GM23338 (cell line): ENCODE measurements around the gene SPATS2. TPM values are rescaled to one million over a fixed set of nuclear protein-coding genes. Genes with fewer than 3 reads are reported as not detected.

Experiments used
- ATAC-seq: fragments of 200-7000 bp; cut with Tn5 transposase; 3 replicates; pipeline ENCODE4 v1.9.1; 2020
- DNase-seq: peaks from one replicate; pipeline ENCODE4 v3.0.0-alpha.2; 2015; ENCODE audit warnings: low spot score
- H2AFZ ChIP-seq: fragments of 200-600 bp; sonication (generic); 2 replicates; pipeline ENCODE4 v1.8.0; 2016; ENCODE audit warnings: antibody characterized with exemption, mild to moderate bottlenecking, moderate library complexity
- H3F3A ChIP-seq: fragments of 200-600 bp; sonication (generic); replicated peaks from 2 replicates; pipeline ENCODE4 v1.8.0; 2017; ENCODE audit warnings: antibody characterized with exemption, mixed run types, low read depth
- H3K27ac ChIP-seq: fragments of 200-600 bp; sonication (generic); 2 replicates; pipeline ENCODE4 v1.6.1; 2016; ENCODE audit warnings: low read depth
- H3K27me3 ChIP-seq: fragments of 200-600 bp; sonication (generic); 2 replicates; pipeline ENCODE4 v1.8.0; 2016; ENCODE audit warnings: mild to moderate bottlenecking, mixed run types, moderate library complexity; ENCODE audit not compliant: insufficient read depth
- H3K36me3 ChIP-seq: fragments of 200-600 bp; sonication (generic); 2 replicates; pipeline ENCODE4 v1.8.0; 2016; ENCODE audit warnings: mild to moderate bottlenecking; ENCODE audit not compliant: insufficient read depth
- H3K4me1 ChIP-seq: fragments of 200-600 bp; sonication (generic); 2 replicates; pipeline ENCODE4 v1.8.0; 2016; ENCODE audit warnings: mild to moderate bottlenecking, moderate library complexity; ENCODE audit not compliant: insufficient read depth
- H3K4me2 ChIP-seq: fragments of 200-600 bp; sonication (generic); 2 replicates; pipeline ENCODE4 v1.7.1; 2017; ENCODE audit warnings: mixed run types
- H3K4me3 ChIP-seq: fragments of 200-600 bp; sonication (generic); 2 replicates; pipeline ENCODE4 v1.6.1; 2016; ENCODE audit warnings: mixed run types
- H3K79me2 ChIP-seq: fragments of 200-600 bp; sonication (generic); replicated peaks from 2 replicates; pipeline ENCODE4 v1.8.0; 2017; ENCODE audit warnings: mild to moderate bottlenecking; ENCODE audit not compliant: insufficient read depth
- H3K9me2 ChIP-seq: fragments of 200-600 bp; sonication (generic); 2 replicates; pipeline ENCODE4 v1.8.0; 2017; ENCODE audit not compliant: insufficient read depth
- H4K20me1 ChIP-seq: fragments of 200-600 bp; sonication (generic); replicated peaks from 2 replicates; pipeline ENCODE4 v1.8.0; 2017; ENCODE audit warnings: mild to moderate bottlenecking; ENCODE audit not compliant: insufficient read depth
- H3K27ac Mint-ChIP-seq: 2 replicates; pipeline ENCODE4 v1.8.0; 2020; ENCODE audit warnings: inconsistent platforms, mild to moderate bottlenecking, moderate library complexity, mixed read lengths
- H3K27me3 Mint-ChIP-seq: 3 replicates; pipeline ENCODE4 v1.8.0; 2022; ENCODE audit warnings: low read depth, mild to moderate bottlenecking, moderate library complexity, mixed read lengths, inconsistent platforms; ENCODE audit not compliant: insufficient read depth, poor library complexity
- H3K36me3 Mint-ChIP-seq: 3 replicates; pipeline ENCODE4 v1.8.0; 2021; ENCODE audit warnings: low read depth, mild to moderate bottlenecking, inconsistent platforms, moderate library complexity, mixed read lengths
- H3K4me1 Mint-ChIP-seq: 3 replicates; pipeline ENCODE4 v1.8.0; 2020; ENCODE audit warnings: mild to moderate bottlenecking, inconsistent platforms, mixed read lengths
- H3K4me3 Mint-ChIP-seq: 3 replicates; pipeline ENCODE4 v1.8.0; 2021; ENCODE audit warnings: moderate library complexity, mild to moderate bottlenecking, inconsistent platforms, mixed read lengths
- H3K9me3 Mint-ChIP-seq: 3 replicates; pipeline ENCODE4 v1.8.0; 2020; ENCODE audit warnings: moderate library complexity, mild to moderate bottlenecking, inconsistent platforms, mixed read lengths
- EZH2 ChIP-seq: fragments of 200-600 bp; sonication (generic); IDR thresholded peaks from one replicate; pipeline ENCODE4 v1.8.0; 2017; ENCODE audit warnings: antibody characterized with exemption, mild to moderate bottlenecking, low read depth; ENCODE audit not compliant: unreplicated experiment
- EZH2phosphoT487 ChIP-seq: fragments of 200-600 bp; sonication (generic); IDR thresholded peaks from one replicate; pipeline ENCODE4 v1.8.1; 2018; ENCODE audit warnings: antibody characterized with exemption; ENCODE audit not compliant: unreplicated experiment
- JUNB ChIP-seq: IDR thresholded peaks from one replicate; pipeline ENCODE4 v1.6.1; 2016; ENCODE audit warnings: antibody characterized with exemption; ENCODE audit not compliant: unreplicated experiment
- NANOG ChIP-seq: IDR thresholded peaks from 2 replicates; pipeline ENCODE4 v1.6.1; 2016; ENCODE audit warnings: antibody characterized with exemption, borderline replicate concordance
- POLR2AphosphoS5 ChIP-seq: IDR thresholded peaks from 2 replicates; pipeline ENCODE4 v1.6.1; 2016; ENCODE audit warnings: antibody characterized with exemption, low read depth
- STAT1 ChIP-seq: IDR thresholded peaks from one replicate; pipeline ENCODE4 v1.6.1; 2016; ENCODE audit warnings: antibody characterized with exemption; ENCODE audit not compliant: unreplicated experiment
- ZNF114 ChIP-seq: fragments of 250-450 bp; sonication (Bioruptor Pico); IDR thresholded peaks from 2 replicates; pipeline ENCODE4 v1.5.0; 2020; ENCODE audit warnings: mild to moderate bottlenecking, moderate library complexity
- ZNF331 ChIP-seq: fragments of 250-450 bp; sonication (Bioruptor Pico); IDR thresholded peaks from 2 replicates; pipeline ENCODE4 v1.5.0; 2020; ENCODE audit warnings: low read depth, mild to moderate bottlenecking, moderate library complexity
- polyA plus RNA-seq: library from polyadenylated mRNA; unstranded; fragments of >200 nt; fragmentation: Nextera tagmentation; extraction: Ambion mirVana; gene quantifications from 2 replicates; pipeline ENCODE4 v1.2.1, GENCODE V29; 2016
- total RNA-seq: library from RNA; depleted of rRNA; stranded (reverse); fragments of >200 nt; shearing (Covaris generic); gene quantifications from 2 replicates; pipeline ENCODE4 v1.2.3, GENCODE V29; 2014
- TF ChIP-seq, protein P1 (sequence below): IDR thresholded peaks from one replicate; pipeline ENCODE4 v1.6.1; 2018; ENCODE audit warnings: antibody characterized with exemption; ENCODE audit not compliant: unreplicated experiment
- TF ChIP-seq, protein P2 (sequence below), 2 experiments: fragments of 200-600 bp in 1 of 2; sonication (generic) in 1 of 2; conservative IDR thresholded peaks; 2 replicates each; pipeline versions ENCODE4 v1.5.1 to v1.6.1; 2016 to 2017; ENCODE audit warnings: antibody characterized with exemption in 2 of 2, low read depth in 2 of 2, mild to moderate bottlenecking in 2 of 2, moderate library complexity in 1 of 2
- TF ChIP-seq, protein P3 (sequence below): fragments of 250-450 bp; sonication (Bioruptor Pico); IDR thresholded peaks from 2 replicates; pipeline ENCODE4 v1.5.0; 2020; ENCODE audit warnings: mild to moderate bottlenecking, moderate library complexity

The SPATS2 gene
- total and polyA plus RNA-seq, 2 experiments from 2014 or later, result 20.6 to 61.0 TPM

DNA sequence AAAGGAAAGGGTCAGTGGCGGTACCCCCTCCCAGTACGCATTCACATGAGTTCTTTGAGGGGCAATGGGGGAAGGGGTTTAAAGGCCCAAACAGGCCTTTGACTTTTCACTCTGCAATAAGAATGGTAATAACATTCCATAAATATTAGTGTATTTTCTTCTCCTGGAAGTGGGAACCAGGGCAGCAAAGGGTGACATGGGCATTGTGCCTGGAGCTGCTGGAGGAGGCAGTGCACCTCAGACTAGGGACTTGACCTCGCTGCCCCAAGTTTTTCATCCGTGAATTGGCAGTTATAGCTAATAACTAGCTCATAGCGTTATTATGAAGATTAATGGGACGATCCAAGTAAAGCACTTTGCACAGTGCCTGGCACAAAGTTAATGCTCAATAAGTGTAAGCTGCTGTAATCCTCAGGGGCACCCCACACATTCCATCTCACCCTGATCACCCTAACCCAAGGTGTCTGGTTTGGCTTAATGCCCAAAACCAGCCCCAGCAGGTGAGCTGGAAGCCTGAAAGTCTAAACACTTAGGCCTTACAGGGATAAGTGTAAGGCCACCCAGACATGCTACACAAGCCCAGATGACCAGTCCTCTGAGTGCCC lies 168.8 kb downstream of the SPATS2 start:
- H3K79me2 ChIP-seq, result no peaks in the 10 kb centered on the region
- H3F3A ChIP-seq, result no peaks in the 10 kb centered on the region
- Mint-ChIP-seq H3K36me3 (no peaks in the 10 kb centered on the region; the same call in 2 of the 3 replicates), H3K9me3 (no peaks in the 10 kb centered on the region; the same call in 1 of the 3 replicates), H3K4me3 (no peak overlapping the region), H3K4me1 (peaks cover 22% of the 10 kb centered on the region), H3K27me3 (peaks cover 56% of the 10 kb centered on the region), H3K27ac (no peak overlapping the region)
- no peak for TF ChIP-seq EZH2phosphoT487
- TF ChIP-seq STAT1, result no peak
- TF ChIP-seq EZH2, result no peak
- TF ChIP-seq JUNB, result no peak
- no peak for TF ChIP-seq NANOG
- TF ChIP-seq ZNF331, result no peak
- TF ChIP-seq, protein P1, sequence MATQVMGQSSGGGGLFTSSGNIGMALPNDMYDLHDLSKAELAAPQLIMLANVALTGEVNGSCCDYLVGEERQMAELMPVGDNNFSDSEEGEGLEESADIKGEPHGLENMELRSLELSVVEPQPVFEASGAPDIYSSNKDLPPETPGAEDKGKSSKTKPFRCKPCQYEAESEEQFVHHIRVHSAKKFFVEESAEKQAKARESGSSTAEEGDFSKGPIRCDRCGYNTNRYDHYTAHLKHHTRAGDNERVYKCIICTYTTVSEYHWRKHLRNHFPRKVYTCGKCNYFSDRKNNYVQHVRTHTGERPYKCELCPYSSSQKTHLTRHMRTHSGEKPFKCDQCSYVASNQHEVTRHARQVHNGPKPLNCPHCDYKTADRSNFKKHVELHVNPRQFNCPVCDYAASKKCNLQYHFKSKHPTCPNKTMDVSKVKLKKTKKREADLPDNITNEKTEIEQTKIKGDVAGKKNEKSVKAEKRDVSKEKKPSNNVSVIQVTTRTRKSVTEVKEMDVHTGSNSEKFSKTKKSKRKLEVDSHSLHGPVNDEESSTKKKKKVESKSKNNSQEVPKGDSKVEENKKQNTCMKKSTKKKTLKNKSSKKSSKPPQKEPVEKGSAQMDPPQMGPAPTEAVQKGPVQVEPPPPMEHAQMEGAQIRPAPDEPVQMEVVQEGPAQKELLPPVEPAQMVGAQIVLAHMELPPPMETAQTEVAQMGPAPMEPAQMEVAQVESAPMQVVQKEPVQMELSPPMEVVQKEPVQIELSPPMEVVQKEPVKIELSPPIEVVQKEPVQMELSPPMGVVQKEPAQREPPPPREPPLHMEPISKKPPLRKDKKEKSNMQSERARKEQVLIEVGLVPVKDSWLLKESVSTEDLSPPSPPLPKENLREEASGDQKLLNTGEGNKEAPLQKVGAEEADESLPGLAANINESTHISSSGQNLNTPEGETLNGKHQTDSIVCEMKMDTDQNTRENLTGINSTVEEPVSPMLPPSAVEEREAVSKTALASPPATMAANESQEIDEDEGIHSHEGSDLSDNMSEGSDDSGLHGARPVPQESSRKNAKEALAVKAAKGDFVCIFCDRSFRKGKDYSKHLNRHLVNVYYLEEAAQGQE, result no peak
- TF ChIP-seq, protein P2, sequence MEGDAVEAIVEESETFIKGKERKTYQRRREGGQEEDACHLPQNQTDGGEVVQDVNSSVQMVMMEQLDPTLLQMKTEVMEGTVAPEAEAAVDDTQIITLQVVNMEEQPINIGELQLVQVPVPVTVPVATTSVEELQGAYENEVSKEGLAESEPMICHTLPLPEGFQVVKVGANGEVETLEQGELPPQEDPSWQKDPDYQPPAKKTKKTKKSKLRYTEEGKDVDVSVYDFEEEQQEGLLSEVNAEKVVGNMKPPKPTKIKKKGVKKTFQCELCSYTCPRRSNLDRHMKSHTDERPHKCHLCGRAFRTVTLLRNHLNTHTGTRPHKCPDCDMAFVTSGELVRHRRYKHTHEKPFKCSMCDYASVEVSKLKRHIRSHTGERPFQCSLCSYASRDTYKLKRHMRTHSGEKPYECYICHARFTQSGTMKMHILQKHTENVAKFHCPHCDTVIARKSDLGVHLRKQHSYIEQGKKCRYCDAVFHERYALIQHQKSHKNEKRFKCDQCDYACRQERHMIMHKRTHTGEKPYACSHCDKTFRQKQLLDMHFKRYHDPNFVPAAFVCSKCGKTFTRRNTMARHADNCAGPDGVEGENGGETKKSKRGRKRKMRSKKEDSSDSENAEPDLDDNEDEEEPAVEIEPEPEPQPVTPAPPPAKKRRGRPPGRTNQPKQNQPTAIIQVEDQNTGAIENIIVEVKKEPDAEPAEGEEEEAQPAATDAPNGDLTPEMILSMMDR (conservative IDR thresholded peaks at IDR 0.05; ENCODE audit: low read depth in 2 of 2), result no peak
- no peak for TF ChIP-seq ZNF114 (CRISPR knock-in tag)
- TF ChIP-seq, protein P3, sequence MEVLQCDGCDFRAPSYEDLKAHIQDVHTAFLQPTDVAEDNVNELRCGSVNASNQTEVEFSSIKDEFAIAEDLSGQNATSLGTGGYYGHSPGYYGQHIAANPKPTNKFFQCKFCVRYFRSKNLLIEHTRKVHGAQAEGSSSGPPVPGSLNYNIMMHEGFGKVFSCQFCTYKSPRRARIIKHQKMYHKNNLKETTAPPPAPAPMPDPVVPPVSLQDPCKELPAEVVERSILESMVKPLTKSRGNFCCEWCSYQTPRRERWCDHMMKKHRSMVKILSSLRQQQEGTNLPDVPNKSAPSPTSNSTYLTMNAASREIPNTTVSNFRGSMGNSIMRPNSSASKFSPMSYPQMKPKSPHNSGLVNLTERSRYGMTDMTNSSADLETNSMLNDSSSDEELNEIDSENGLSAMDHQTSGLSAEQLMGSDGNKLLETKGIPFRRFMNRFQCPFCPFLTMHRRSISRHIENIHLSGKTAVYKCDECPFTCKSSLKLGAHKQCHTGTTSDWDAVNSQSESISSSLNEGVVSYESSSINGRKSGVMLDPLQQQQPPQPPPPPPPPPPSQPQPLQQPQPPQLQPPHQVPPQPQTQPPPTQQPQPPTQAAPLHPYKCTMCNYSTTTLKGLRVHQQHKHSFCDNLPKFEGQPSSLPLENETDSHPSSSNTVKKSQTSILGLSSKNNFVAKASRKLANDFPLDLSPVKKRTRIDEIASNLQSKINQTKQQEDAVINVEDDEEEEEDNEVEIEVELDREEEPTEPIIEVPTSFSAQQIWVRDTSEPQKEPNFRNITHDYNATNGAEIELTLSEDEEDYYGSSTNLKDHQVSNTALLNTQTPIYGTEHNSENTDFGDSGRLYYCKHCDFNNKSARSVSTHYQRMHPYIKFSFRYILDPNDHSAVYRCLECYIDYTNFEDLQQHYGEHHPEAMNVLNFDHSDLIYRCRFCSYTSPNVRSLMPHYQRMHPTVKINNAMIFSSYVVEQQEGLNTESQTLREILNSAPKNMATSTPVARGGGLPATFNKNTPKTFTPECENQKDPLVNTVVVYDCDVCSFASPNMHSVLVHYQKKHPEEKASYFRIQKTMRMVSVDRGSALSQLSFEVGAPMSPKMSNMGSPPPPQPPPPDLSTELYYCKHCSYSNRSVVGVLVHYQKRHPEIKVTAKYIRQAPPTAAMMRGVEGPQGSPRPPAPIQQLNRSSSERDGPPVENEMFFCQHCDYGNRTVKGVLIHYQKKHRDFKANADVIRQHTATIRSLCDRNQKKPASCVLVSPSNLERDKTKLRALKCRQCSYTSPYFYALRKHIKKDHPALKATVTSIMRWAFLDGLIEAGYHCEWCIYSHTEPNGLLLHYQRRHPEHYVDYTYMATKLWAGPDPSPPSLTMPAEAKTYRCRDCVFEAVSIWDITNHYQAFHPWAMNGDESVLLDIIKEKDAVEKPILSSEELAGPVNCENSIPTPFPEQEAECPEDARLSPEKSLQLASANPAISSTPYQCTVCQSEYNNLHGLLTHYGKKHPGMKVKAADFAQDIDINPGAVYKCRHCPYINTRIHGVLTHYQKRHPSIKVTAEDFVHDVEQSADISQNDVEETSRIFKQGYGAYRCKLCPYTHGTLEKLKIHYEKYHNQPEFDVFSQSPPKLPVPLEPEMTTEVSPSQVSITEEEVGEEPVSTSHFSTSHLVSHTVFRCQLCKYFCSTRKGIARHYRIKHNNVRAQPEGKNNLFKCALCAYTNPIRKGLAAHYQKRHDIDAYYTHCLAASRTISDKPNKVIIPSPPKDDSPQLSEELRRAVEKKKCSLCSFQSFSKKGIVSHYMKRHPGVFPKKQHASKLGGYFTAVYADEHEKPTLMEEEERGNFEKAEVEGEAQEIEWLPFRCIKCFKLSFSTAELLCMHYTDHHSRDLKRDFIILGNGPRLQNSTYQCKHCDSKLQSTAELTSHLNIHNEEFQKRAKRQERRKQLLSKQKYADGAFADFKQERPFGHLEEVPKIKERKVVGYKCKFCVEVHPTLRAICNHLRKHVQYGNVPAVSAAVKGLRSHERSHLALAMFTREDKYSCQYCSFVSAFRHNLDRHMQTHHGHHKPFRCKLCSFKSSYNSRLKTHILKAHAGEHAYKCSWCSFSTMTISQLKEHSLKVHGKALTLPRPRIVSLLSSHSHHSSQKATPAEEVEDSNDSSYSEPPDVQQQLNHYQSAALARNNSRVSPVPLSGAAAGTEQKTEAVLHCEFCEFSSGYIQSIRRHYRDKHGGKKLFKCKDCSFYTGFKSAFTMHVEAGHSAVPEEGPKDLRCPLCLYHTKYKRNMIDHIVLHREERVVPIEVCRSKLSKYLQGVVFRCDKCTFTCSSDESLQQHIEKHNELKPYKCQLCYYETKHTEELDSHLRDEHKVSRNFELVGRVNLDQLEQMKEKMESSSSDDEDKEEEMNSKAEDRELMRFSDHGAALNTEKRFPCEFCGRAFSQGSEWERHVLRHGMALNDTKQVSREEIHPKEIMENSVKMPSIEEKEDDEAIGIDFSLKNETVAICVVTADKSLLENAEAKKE (CRISPR knock-in tag), result no peak
- no peak for TF ChIP-seq POLR2AphosphoS5
- peaks cover 4% of the 10 kb centered on the region; the same call in 1 of the 2 replicates for H4K20me1 ChIP-seq
- no peaks in the 10 kb centered on the region; the same call in 1 of the 2 replicates for H3K36me3 ChIP-seq
- H3K27me3 ChIP-seq, result peaks cover 80% of the 10 kb centered on the region
- H3K27ac ChIP-seq, result no peak overlapping the region
- peaks cover 17% of the 10 kb centered on the region for H3K4me1 ChIP-seq
- DNase-seq (no peak), ATAC-seq (no peak)
- no peak overlapping the region for H3K4me2 ChIP-seq
- H2AFZ ChIP-seq, result no peak overlapping the region
- H3K9me2 ChIP-seq, result no peaks in the 10 kb centered on the region
- H3K4me3 ChIP-seq, result no peak overlapping the region
